Smooth muscle cell of the brain vasculature (primary cell): ENCODE data around the gene RNF220.

Experiments used
- DNase-seq: peaks from one replicate; pipeline ENCODE4 v3.0.0-alpha.2; 2012; ENCODE audit warnings: low read depth, low spot score

RNF220 gene

GRCh38 chr1:44405031-44405797 is at the start of gene RNF220:
RNF220 (plus strand) TSS chr1:44405255.
- DNase-seq = peak; percentile 37

GRCh38 chr1:44355582-44356305 is 49.3 kb upstream of the RNF220 start:
- no peak for DNase-seq

GRCh38 chr1:44357710-44358109 is 47.3 kb upstream of the RNF220 start:
- DNase-seq = no peak

GRCh38 chr1:44359234-44359935 is 45.7 kb upstream of the RNF220 start:
- DNase-seq = no peak

- DNase-seq = no peak
Observed at GRCh38 chr1:44361478-44361877, 43.6 kb upstream of the RNF220 start.

GRCh38 chr1:44366371-44366975 is 38.6 kb upstream of the RNF220 start:
- no peak for DNase-seq

- no peak for DNase-seq
Observed at GRCh38 chr1:44367944-44368343, 37.1 kb upstream of the RNF220 start.

- no peak for DNase-seq
Observed at GRCh38 chr1:44368471-44369151, 36.4 kb upstream of the RNF220 start.

GRCh38 chr1:44371206-44371605 is 33.8 kb upstream of the RNF220 start:
- DNase-seq = no peak

- DNase-seq = no peak
Observed at GRCh38 chr1:44375547-44375946, 29.5 kb upstream of the RNF220 start.

GRCh38 chr1:44377925-44378784 is 26.9 kb upstream of the RNF220 start:
- peak; percentile 26 for DNase-seq

GRCh38 chr1:44380666-44381177 is 24.3 kb upstream of the RNF220 start:
- no peak for DNase-seq

- no peak for DNase-seq
Observed at GRCh38 chr1:44388551-44388950, 16.5 kb upstream of the RNF220 start.

GRCh38 chr1:44389437-44389836 is 15.6 kb upstream of the RNF220 start:
- DNase-seq = no peak

- DNase-seq = peak; percentile 74
Observed at GRCh38 chr1:44390277-44390676, 14.8 kb upstream of the RNF220 start.

- no peak for DNase-seq
Observed at GRCh38 chr1:44401256-44402228, 3.5 kb upstream of the RNF220 start.

- no peak for DNase-seq
Observed at GRCh38 chr1:44405798-44406736, 1.0 kb downstream of the RNF220 start.
